NCI-H187 (cell line): ENCODE results near the gene TMEM59.
"Not testable (repeated sequence)": the region's sequence is repeated elsewhere in the genome, so short reads cannot be mapped to it uniquely, and the experiment has no call there.

Source experiments
- DNase-seq, 2 experiments: peaks; one replicate each; lab custom pipeline; 2025; lab: John Stamatoyannopoulos, UW

TMEM59 gene

DNA sequence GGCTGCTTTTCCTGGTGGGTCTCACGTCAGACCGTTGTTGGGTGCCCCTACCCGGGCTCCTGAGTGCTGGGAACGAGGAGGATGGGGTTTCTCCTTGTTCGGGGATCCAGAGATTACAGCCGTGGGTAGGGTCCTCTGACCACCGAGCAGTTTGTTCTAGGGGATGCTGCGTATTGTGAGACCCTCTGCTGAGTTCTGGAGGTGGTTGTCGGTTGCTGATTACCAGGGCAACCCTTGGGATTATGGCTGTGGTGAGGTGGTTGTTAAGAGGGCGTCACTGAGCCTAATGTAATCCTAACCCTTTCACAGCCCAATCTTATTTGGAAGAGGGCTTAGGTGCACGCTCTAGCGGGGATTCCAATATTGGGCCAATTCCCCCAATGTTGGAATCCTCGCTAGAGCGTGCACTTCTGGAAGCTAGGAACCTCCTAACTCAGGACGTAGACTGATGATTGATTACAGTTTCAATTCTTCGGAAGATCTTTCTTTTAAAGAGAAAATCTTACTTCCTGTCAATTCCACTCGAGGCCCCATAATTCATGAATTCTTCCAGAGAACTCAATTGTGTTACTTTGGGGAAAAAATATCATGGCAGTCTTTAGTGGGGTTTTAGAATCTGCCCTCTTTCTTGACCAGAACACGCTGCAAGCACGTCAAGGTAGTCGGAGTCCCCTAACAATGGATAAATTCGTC is 887 bp upstream of the TMEM59 start:
- no peak for DNase-seq

DNA sequence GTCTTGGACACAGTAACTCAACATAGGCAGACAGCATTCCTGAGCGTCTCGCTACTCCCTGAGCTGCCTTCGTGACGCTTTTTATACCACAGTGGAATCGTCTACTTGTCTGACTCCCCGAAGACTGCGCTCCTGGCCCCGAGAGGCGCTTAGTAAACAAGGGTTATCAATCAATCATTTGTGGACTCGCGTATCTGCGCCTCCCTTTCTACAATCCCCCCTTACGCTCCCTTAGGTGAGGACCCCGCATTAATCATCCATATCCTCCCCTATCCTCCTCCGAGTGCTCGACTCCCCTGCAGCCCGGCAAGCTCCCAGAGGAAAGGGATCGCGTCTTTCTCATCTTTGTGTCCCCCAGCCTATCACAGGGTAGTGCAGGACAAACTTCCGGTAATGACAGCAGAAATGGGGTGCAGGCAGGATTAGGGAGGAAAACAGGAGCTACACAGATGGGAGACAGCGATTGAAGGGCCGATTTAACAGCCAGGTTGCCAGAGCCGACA is 522 bp downstream of the TMEM59 start:
- DNase-seq = no peak

DNA sequence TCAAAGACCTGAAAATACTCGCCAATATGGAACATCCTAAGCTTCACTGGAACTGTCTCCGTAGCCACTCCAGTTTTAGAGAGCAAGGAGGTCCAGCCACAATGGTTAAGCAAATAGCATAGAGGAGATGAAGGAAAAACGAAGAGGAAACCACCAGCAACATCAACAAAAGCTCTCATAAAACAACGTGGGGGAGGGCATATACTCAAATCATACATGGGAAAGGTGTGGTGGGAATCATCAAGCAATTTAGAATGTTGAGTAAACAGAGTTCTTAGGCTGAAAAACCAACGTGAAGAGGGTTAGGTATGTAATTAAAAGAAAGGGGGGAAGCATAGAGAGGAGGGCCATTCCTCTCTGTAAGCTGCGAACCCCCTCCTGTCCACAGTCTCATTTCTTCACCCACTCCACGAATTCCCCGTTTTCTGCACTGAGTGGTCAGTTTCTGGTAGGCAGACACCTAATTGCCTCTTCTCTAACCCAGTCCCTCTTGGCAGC is 1.0 kb downstream of the TMEM59 start:
- no peak for DNase-seq

DNA sequence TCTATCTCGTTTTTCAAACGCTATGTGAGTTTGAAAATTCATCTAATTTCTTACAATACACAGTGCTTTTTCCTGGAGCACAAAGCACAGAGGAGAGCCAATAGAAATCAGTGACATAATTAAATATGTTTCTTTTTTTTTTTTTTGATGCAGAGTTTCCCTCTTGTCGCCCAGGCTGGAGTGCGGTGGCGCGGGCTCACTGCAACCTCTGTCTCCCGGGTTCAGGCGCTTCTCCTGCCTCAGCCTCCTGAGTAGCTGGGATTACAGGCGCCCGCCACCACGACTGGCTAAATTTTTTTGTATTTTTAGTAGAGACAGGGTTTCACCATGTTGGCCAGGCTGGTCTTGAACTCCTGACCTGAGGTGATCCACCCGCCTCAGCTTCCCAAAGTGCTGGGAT is 2.6 kb downstream of the TMEM59 start:
- not testable (repeated sequence) for DNase-seq

DNA sequence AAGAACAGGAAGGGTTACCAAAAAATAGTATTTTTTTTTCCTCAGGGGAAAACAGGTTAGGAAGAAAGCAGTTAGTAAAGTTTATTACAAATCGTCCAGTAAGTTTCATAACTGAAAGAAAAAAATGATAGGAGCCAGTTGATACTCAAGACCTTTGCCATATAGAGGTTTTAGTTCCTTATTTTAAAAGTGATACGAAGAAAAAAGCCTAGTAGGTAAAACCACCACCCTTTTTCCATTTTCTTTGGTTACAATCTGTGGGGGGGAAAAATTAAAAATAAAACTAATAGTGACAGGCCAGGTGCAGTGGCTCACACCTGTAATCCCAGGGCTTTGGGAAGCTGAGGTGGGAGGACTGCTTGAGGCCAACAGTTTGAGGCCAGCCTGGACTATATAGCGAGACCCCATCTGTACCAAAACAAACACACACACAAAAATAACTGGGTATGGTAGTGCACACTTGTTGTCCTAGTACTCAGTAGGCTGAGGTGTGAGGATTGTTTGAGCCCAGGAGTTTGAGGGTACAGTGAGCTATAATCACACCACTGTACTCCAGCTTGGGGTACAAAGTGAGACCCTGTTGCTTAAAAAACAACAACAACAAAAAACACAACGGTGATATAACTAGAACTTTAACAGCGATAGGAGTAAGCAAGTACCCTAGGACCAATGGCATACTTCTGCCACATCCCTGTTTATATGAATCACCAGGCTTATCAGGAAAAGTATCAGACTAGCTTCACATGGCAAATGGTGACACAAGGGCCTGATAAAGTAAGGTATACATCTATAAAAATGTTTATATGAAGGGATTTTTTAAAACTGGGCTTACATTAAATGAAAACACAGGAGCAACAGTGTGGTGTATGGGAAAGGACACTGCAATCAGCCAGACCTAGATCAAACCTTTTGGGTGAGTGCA is 5.4 kb downstream of the TMEM59 start:
- DNase-seq = no peak

DNA sequence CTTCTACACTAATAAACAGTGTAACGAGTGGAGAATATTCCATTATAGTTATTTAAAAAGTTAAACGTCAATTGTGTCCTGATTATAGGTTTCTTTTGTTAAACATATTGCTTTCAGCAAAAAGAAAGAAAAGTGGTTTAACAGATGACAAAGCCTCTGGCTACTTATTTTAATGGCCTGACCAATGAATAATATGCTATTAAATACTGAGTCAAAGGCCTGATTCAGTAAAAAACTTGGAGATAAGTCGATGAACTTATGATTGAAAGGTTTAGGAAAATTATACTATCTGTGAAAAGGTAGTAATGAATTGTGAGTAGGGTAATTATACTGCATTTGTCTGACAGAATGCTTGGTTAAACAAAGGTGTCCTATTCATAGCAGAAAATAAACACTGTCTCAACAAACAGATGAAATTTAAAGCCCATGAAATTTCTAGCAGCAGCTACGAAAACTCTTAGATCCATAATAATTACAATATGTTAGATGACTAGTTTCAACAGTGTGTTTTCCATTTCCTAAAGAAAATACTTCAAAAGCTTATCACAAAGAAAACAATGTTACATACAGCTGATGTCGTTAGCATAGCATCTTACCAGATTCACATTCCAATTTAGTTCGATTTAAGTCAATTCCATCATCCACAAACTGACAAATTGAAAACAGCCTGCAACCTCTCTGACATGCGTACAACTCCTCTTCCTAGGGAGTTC is 6.2 kb downstream of the TMEM59 start:
- no peak for DNase-seq

DNA sequence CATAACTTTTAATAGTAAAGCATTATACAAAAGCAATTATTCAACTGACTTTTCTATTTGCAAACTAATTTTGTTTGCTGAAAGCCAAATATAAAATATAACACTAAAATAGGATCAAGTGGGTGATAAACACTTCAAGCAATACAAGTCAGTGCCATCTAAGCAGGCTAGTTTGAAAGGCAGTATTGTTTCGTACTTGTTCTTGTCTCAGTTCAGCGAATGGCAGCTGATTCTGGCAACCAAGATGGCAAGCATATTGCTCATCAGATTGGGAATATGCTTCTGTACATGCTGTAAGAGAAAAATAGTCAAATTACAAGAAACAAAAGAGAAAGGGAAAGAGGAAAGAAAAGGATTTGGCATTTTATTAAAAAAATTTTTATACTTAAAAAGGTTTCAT is 7.5 kb downstream of the TMEM59 start:
- DNase-seq = no peak

DNA sequence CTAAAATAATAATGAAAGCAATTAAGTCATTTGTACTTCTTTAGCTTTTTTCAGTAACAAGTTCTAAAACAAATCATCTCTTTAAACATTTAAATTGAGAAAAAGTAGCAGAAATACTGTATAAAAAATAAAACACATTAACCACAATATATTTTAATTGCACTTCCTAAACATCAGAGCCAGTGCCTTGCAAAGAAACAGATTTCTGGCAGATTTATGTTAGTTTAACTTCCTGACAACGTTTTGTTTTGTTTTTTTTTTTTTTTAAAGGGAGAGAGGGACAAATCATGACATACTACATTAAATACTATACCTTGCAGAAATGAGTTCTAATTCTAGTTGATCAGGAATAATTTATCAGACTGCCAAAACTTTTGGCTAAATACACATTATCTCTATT is 11.2 kb downstream of the TMEM59 start:
- DNase-seq = no peak

DNA sequence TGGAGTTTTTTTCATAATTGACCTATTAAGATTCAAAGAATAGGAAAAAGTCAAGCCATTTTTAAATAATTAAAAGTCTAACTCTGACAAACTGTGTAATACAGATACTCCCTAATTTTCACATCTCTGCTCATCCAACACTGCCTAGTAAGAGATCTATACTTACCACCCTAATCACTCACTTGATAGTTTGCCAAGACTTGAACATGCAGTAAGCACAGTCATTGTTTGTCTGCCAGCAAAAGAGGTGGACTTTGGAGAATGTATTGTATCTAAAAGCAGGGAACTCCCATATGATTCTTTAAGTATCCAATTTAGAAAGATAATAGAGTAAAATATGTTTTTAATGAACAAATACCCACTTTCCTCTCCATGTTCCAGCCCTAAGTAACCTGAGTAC is 15.5 kb downstream of the TMEM59 start:
- no peak for DNase-seq

DNA sequence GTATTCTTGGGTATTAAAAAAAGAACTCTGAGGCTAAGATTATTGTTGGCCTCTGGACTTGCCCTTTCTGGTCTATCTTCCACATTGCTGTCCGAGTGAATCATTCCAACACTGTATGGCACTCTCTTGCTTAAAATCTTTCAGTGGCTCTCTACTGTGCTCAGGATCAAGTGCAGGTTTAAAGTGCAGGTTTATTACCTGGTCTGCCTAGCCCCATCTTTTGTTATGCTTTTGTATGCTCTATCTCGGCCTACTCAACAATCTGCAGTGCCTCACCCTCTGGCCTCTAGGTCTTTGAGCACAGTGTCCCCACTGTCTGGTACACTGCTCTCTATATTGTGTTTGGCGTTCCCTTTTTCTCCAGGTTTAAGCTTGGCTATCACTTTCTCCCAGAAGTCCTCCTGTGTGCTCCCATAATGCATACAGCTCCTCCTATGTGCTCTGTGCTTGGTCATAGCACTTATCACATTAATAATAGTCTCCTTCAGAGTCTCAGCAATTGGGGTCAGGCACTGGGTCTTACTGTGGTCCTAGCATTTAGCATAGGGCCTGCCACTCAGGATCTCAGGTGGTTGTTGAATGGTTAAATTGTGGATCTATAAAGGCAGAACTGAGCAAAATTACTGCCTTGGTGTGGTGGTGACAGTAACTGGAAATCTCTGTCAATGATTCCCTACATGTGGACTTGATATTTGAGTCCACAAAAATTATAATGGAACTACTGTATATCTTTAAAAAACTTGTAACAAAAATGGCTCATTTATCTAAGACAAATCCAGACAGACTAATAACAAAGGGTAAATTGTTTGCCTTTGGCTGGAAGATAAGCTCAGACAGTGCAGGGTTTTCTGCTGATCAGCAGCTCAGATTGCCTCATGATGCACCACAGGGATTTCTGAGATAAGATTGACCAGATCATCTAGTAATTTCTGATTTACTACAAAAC is 24.4 kb downstream of the TMEM59 start:
- no peak for DNase-seq

DNA sequence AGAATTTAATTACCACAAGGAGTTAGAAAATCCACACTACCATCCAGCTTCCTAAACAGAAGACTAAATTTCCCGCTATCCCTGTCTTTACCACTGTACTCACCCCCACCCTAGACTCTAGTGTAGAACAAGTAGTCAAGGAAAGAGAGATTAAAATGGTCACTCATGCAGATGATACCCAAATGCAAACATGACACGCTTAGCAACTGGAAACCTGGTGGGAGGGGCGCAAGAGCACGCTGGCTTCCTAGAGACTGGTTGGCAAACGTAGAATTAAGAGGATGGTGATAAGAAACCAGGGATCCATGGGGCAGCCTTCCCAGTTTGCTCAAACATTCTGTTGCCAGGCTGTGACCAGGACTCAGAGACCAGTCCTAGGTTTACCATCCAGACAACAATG is 25.2 kb downstream of the TMEM59 start:
- no peak for DNase-seq

DNA sequence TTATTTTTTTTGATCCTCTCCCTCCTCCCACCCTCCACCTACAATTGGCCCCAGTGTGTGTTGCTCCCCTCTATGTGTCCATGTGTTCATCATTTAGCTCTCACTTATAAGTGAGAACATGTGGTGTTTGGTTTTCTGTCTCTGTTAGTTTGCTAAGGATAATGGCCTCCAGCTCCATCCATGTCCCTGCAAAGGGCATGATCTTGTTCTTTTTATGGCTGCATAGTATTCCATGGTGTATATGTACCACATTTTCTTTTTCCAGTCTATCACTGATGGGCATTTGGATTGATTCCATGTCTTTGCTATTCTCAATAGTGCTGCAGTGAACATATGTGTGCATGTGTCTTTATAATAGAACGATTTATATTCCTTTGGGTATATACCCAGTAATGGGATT is 28.2 kb downstream of the TMEM59 start:
- DNase-seq = not testable (repeated sequence)

DNA sequence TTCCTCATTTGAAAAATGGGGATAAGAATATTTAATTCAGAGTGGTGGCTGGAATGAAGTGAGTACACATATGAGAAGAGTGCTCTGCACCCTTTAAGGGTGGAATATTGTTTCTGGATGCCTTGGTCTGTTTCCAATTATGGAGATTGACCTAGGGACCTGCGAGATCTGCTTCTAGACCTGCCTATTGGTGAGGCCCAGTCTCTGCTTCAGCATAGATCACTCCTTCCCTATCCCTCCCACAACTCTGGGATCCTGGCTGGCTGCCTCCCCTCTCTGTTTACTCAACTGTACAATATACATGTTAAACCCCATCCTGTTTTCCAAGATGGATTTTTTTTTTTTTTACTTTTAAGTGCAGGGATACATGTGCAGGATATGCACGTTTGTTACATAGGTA is 28.6 kb downstream of the TMEM59 start:
- DNase-seq = no peak

DNA sequence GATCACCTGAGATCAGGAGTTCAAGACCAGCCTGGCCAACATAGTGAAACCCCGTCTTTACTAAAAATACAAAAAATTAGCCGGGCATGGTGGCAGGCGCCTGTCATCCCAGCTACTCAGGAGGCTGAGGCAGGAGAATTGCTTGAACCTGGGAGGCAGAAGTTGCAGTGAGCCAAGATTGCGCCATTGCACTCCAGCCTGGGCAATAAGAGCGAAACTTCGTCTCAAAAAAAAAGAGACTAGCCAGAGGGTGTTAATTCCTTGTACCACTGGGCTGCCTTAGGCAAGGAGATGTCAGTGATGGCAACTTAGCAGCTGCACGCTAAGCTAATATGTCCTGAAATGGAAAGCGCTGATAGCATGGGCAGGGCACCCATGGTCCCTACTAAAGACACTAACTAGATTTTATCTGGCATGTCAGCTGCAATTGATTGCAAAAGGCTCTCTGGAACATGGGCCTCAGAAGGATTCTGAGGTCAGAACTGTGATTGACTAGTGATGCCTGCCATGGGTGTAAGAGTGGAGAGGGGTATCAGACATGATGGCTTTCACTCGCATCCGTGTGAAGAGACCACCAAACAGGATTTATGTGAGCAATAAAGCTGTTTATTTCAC is 33.3 kb downstream of the TMEM59 start:
- not testable (repeated sequence) for DNase-seq

DNA sequence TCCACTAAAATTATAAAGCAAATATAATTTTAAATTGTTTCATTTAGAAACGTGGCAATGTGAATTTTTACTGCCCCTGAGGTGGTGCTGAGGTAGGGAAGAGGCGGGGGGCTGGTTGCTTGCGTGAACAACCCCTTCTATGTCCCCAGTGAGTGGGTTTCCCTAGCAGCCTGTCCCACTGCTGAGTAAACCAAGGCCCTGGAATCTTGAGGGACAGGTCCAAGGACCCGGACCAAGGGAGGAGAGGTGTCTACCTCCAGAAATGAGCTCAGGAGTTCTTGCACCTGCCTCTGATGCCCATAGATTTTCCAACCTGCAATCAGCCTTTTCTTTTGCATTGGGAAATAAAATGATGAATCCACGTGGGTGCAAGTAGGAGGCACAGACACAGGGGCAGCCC is 34.4 kb downstream of the TMEM59 start:
- DNase-seq = no peak

DNA sequence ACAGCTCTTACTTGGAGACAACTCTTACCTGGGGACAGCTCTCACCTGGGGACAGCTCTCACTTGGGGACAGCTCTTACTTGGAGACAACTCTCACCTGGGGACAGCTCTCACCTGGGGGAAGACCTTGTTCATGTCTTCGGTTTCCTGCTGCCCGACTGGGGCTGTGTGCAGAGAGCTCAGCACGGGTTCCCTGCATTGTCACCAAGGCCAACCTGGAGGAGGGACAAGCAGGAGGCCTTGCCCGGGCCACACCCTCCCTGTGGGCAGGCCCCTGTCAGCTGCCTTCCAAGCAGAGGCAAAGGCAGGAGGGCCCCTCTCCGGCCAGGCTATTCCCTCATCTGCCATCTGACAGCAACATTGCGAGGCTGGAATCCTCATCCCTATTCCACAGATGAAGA is 35.0 kb downstream of the TMEM59 start, which contains the start of gene LDLRAD1:
Gene LDLRAD1, minus strand, starts transcription at position 208 of the 400 bp plus-strand sequence. Its CDS starts 74 bp downstream, at position 134.
- no peak for DNase-seq

DNA sequence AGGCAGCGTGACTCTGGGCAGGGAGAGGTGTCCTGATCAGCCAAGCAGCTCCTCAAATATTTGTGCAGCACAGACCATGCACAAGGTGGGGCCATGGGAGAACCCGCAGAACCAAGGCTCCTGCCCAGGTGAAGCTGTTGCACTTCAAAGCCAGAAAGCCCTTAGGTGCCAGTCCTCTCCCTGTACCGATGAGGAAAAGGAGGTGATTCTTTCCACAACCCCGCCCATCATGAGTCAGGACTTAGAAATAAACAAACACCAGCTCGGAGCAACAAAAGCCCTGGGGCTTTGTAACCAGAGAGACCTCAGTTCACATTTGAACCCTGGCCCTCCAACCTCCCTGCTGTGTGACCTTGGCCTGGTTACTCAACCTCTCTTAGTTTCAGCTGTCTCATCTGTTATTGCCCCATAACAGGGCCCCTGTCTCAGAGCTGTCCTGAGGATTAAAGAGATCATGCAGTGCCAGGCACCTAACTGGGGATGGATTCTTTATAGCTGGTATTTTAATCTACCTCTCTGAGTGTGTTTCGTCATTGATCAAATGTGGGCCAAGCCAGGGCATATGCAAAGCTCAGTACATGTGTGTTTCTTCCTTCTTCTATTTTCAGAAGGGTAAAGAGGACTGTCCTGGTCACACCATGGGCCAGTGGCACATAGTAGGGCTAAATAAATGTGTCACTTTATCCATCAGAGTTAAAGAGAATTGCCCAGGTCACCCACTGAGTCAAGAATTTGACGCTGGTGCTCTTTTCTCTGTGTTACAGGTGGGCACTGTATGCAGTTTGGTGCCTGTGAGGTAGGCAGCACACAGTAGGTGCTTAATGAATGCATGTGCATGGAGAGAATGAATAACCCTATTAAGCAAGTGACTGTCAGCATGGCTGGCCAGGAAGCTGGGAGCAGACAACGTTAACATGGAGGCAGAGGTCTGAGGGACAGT is 36.4 kb downstream of the TMEM59 start:
- no peak for DNase-seq

DNA sequence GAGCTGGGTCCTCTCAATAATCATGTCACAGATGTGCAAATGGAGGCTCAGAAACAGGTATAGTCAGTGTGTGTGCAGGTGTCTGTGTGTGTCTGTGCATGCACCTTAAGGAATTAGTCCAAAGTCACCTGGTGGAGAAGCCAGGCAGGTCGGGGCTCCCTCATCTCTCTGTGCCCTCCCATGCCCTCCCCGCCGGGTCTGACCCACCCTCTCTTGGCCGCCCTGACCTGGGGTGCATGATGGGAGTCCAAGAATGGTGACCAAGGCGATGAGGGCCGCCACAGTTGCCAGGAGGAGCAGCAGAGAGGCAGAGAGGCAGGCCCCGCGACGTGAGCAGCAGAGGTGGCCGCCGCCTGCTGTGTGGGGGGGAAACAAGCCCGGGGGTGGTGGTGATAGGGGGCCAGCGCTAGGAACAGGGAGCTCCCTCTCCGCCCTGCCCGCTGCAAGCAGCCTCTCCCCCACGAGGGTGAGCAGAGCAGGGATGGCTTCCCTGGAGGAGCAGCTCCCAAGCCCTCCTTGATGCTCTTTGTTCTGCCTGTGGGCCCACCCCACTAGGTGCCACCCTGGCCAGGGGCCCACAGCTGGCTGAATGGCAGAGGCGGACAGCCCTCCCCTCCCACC is 38.9 kb downstream of the TMEM59 start:
- no peak for DNase-seq

DNA sequence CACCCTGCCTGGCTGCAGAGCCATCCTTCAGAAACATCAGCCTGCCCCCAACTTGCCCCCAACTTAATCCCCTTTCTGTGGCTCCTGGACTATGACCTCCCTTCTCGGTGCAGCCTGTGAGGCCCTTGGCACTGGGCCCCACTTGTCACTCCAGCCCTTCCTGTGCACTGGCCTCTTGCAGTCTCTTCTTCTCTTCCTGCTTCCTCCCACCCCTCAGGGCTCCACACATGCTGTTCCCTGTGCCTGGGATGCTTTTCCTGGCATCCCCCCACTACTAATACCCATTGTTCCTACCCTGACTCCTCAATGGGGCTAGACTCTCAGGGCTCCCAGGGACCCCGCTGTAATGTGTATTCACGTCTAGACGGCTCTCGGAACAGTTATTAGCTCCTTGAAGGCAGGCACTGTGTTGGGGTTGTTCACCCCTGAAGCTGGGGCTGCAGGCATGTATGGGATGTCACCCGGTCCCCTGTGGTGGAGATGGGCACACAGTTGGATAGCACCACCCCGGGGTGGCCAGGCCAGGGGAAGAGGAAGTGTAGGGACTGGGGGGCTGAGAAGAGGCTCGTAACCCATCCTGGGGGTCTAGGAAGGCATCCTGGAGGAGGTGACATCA is 39.5 kb downstream of the TMEM59 start:
- no peak for DNase-seq
